ENCODE measurements around the gene ITPR2. TPM values are rescaled to one million over a fixed set of nuclear protein-coding genes. Genes with fewer than 3 reads are reported as not detected.

The ITPR2 gene
- polyA plus RNA-seq, 1 experiment = 3.4 TPM

DNA sequence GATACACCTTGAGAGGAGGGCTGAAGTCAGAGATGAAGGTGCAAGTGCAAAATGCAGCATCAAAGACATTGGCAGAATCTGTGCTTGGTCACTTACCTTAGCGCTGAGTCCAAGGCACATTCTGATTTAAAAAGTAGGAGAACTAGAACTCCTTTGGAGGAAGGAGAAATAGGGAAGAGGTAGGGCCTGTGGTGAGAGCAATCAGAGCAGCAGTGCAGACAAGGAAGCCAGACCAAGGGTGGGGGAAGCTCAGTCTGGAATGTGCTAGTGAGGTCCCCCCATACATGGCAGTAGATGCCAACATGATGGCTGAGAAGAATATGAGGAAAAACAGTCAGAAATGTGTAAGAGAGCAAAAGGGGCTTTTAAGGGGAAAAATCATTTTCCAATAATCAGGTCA, 431.1 kb downstream of the ITPR2 start:
- H3K9me3 ChIP-seq (ENCODE audit: control insufficient read depth, insufficient read depth, low read length) = no peaks in the 10 kb centered on the region
- H3K27me3 ChIP-seq (ENCODE audit: control insufficient read depth, insufficient read depth, low read length) = no peaks in the 10 kb centered on the region
- no peak overlapping the region for H3K4me3 ChIP-seq (ENCODE audit: low read depth, low read length)
- no peak for TF ChIP-seq CTCF (IDR thresholded peaks at IDR 0.05; ENCODE audit: low read depth, low read length)
- DNase-seq (ENCODE audit: low read depth, low spot score) = no peak
- ChIA-PET CTCF (interaction anchor here (0.5 to 0.9 kb wide), 2 partner anchors 221 to 223 kb away, joined by 3 to 5 read pairs; no protein-coding TSS in a partner anchor), POLR2A (no interaction called here)
- H3K27ac ChIP-seq (ENCODE audit: low read depth, low read length) = no peak overlapping the region

- Histone ChIP-seq H3K4me3 (ENCODE audit: low read depth, low read length) (no peak overlapping the region), H3K9me3 (ENCODE audit: control insufficient read depth, insufficient read depth, low read length) (no peaks in the 10 kb centered on the region), H3K27me3 (ENCODE audit: control insufficient read depth, insufficient read depth, low read length) (no peaks in the 10 kb centered on the region), H3K27ac (ENCODE audit: low read depth, low read length) (no peak overlapping the region)
- ChIA-PET CTCF (interaction anchor here (0.7 kb wide), 1 partner anchor 480 kb away, joined by 3 read pairs; no protein-coding TSS in a partner anchor), POLR2A (no interaction called here)
- TF ChIP-seq CTCF (IDR thresholded peaks at IDR 0.05; ENCODE audit: low read depth, low read length) = no peak
- no peak for DNase-seq (ENCODE audit: low read depth, low spot score)
These were observed 432.4 kb downstream of the ITPR2 start for GRCh38 chr12:26400627-26401026.

DNA sequence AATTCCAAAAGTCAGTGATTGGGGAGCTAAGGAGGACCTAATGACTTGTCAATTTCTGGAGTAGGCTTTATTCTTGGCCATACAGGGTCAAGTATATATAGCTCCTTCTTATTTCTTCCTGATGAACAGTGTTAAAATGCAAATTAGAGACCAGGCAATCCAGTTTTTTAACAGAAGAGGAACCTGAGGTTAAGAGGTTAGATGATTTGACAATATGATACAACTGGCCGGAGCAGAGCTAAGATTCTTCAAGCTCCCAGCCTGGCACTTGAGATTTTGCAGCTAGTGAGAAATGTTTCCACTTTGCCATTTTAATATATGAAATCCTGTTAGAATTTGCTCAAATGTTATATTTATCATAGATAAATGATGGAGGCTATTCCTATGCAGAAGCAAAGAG, 433.6 kb downstream of the ITPR2 start:
- TF ChIP-seq CTCF (IDR thresholded peaks at IDR 0.05; ENCODE audit: low read depth, low read length) = no peak
- Histone ChIP-seq H3K27me3 (ENCODE audit: control insufficient read depth, insufficient read depth, low read length) (no peaks in the 10 kb centered on the region), H3K9me3 (ENCODE audit: control insufficient read depth, insufficient read depth, low read length) (no peaks in the 10 kb centered on the region), H3K27ac (ENCODE audit: low read depth, low read length) (no peak overlapping the region), H3K4me3 (ENCODE audit: low read depth, low read length) (no peak overlapping the region)
- ChIA-PET CTCF (no interaction called here), POLR2A (no interaction called here)
- no peak for DNase-seq (ENCODE audit: low read depth, low spot score)

- DNase-seq (ENCODE audit: low read depth, low spot score) = no peak
- no peaks in the 10 kb centered on the region for H3K27me3 ChIP-seq (ENCODE audit: control insufficient read depth, insufficient read depth, low read length)
- H3K27ac ChIP-seq (ENCODE audit: low read depth, low read length) = no peak overlapping the region
- H3K4me3 ChIP-seq (ENCODE audit: low read depth, low read length) = no peak overlapping the region
- CTCF ChIA-PET = interaction anchor here (0.7 kb wide), 1 partner anchor 211 kb away, joined by 3 read pairs; no protein-coding TSS in a partner anchor
- TF ChIP-seq CTCF (IDR thresholded peaks at IDR 0.05; ENCODE audit: low read depth, low read length) = no peak
- no peaks in the 10 kb centered on the region for H3K9me3 ChIP-seq (ENCODE audit: control insufficient read depth, insufficient read depth, low read length)
- POLR2A ChIA-PET = no interaction called here
These were observed 436.6 kb downstream of the ITPR2 start for GRCh38 chr12:26396402-26396801.

GRCh38 chr12:26389343-26389742, 443.7 kb downstream of the ITPR2 start:
- Histone ChIP-seq H3K27me3 (ENCODE audit: control insufficient read depth, insufficient read depth, low read length) (no peaks in the 10 kb centered on the region), H3K27ac (ENCODE audit: low read depth, low read length) (no peak overlapping the region), H3K9me3 (ENCODE audit: control insufficient read depth, insufficient read depth, low read length) (no peaks in the 10 kb centered on the region), H3K4me3 (ENCODE audit: low read depth, low read length) (no peak overlapping the region)
- ChIA-PET POLR2A (no interaction called here), CTCF (no interaction called here)
- no peak for TF ChIP-seq CTCF (IDR thresholded peaks at IDR 0.05; ENCODE audit: low read depth, low read length)
- no peak for DNase-seq (ENCODE audit: low read depth, low spot score)
